Transverse colon (tissue), 4 donors: Measurements from ENCODE around the gene SMCP.

ENCODE experiments used
- EP300 ChIP-seq: sonication (generic); formaldehyde crosslinking; IDR thresholded peaks from one replicate; pipeline ENCODE4 v1.6.1; 2017; ENCODE audit warnings: antibody characterized with exemption, low read depth
- POLR2A ChIP-seq: fragments of 450-650 bp; IDR thresholded peaks from one replicate; pipeline ENCODE4 v1.6.1; 2016; ENCODE audit warnings: antibody characterized with exemption, mild to moderate bottlenecking, moderate library complexity
- POLR2AphosphoS5 ChIP-seq, 3 donors: sonication (generic); formaldehyde crosslinking; IDR thresholded peaks; one replicate each; pipeline ENCODE4 v1.6.1; 2016; ENCODE audit warnings: antibody characterized with exemption in 3 of 3
- TF ChIP-seq, protein P1 (sequence below), 5 experiments: fragments of 200-600 bp in 3 of 5; fragments of 450-650 bp in 2 of 5; sonication (generic) in 3 of 5; IDR thresholded peaks; 1 replicate in 2 of 5; 2 replicates in 3 of 5; pipeline ENCODE4 v1.5.1; 2016 to 2017; ENCODE audit warnings: antibody characterized with exemption in 5 of 5, inconsistent platforms in 3 of 5, mild to moderate bottlenecking in 2 of 5, moderate library complexity in 1 of 5

- TF ChIP-seq, protein P1, sequence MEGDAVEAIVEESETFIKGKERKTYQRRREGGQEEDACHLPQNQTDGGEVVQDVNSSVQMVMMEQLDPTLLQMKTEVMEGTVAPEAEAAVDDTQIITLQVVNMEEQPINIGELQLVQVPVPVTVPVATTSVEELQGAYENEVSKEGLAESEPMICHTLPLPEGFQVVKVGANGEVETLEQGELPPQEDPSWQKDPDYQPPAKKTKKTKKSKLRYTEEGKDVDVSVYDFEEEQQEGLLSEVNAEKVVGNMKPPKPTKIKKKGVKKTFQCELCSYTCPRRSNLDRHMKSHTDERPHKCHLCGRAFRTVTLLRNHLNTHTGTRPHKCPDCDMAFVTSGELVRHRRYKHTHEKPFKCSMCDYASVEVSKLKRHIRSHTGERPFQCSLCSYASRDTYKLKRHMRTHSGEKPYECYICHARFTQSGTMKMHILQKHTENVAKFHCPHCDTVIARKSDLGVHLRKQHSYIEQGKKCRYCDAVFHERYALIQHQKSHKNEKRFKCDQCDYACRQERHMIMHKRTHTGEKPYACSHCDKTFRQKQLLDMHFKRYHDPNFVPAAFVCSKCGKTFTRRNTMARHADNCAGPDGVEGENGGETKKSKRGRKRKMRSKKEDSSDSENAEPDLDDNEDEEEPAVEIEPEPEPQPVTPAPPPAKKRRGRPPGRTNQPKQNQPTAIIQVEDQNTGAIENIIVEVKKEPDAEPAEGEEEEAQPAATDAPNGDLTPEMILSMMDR (IDR thresholded peaks at IDR 0.05) = no peak
- TF ChIP-seq POLR2AphosphoS5 (IDR thresholded peaks at IDR 0.05) (no peak), POLR2A (no peak), EP300 (no peak)
These were observed 13.7 kb upstream of the SMCP start for GRCh38 chr1:152864443-152864842.
